Tibial nerve (tissue), 4 donors: ENCODE data around the gene HARS2. TPM values are rescaled to one million over a fixed set of nuclear protein-coding genes. Genes with fewer than 3 reads are reported as not detected.

Experiments
- DNase-seq, 2 donors: peaks; one replicate each; pipeline ENCODE4 v3.0.0-alpha.2; 2019; ENCODE audit warnings: low spot score in 2 of 2
- H3K27ac ChIP-seq, 4 donors: fragments of 200-600 bp; sonication (generic) in 3 of 4; one replicate each; pipeline ENCODE4 v1.5.1; 2017 to 2019; ENCODE audit warnings: mild to moderate bottlenecking in 1 of 4
- H3K27me3 ChIP-seq, 2 donors: fragments of 200-600 bp; sonication (generic) in 1 of 2; one replicate each; pipeline versions ENCODE4 v1.5.1 to v1.6.0; 2017 to 2019
- H3K36me3 ChIP-seq, 3 donors: fragments of 200-600 bp; sonication (generic); one replicate each; pipeline ENCODE4 v1.5.1; 2018 to 2019
- H3K4me1 ChIP-seq, 4 donors: fragments of 200-600 bp; sonication (generic) in 3 of 4; one replicate each; pipeline ENCODE4 v1.5.1; 2017 to 2019
- H3K4me3 ChIP-seq, 4 donors: fragments of 200-600 bp; sonication (generic) in 3 of 4; one replicate each; pipeline ENCODE4 v1.5.1; 2017 to 2019; ENCODE audit warnings: mild to moderate bottlenecking in 1 of 4, moderate library complexity in 1 of 4
- H3K9me3 ChIP-seq, 4 donors: fragments of 200-600 bp; sonication (generic) in 3 of 4; one replicate each; pipeline ENCODE4 v1.5.1; 2017 to 2019
- CTCF ChIP-seq, 5 experiments: fragments of 200-600 bp in 3 of 5; fragments of 450-650 bp in 2 of 5; sonication (generic) in 3 of 5; IDR thresholded peaks; one replicate each; pipeline ENCODE4 v1.5.1; 2016 to 2019; ENCODE audit warnings: antibody characterized with exemption in 5 of 5, mild to moderate bottlenecking in 3 of 5, moderate library complexity in 2 of 5
- EP300 ChIP-seq, 2 donors: sonication (generic); formaldehyde crosslinking; IDR thresholded peaks; one replicate each; pipeline ENCODE4 v1.6.1; 2017; ENCODE audit warnings: antibody characterized with exemption in 2 of 2, mild to moderate bottlenecking in 1 of 2
- POLR2A ChIP-seq, 2 donors: fragments of 450-650 bp; IDR thresholded peaks; one replicate each; pipeline ENCODE4 v1.6.1; 2017; ENCODE audit warnings: antibody characterized with exemption in 2 of 2, mild to moderate bottlenecking in 2 of 2, moderate library complexity in 2 of 2
- WGBS, 2 donors: methylation state at CpG; one replicate each; pipeline ENCODE4 v1.1.5; 2018; 5-methylcytosine and 5-hydroxymethylcytosine counted together
- total RNA-seq, 4 donors: library from RNA; depleted of rRNA; stranded (reverse); fragments of >200 nt; gene quantifications; one replicate each; pipeline ENCODE4 v1.1.0, GENCODE V29; 2016

HARS2 gene
- total RNA-seq, 4 donors from 2014 or later: 33.9 to 41.2 (median 35.1) TPM

GRCh38 chr5:140673187-140673976, 17.9 kb upstream of the HARS2 start, which contains the start of gene DND1:
Gene DND1 (minus strand): TSS chr5:140673576. CDS start chr5:140673542, 34 bp downstream.
- H3K36me3 ChIP-seq: peaks cover 7 to 99% (median 12%) of the 10 kb centered on the region in 3 donors
- H3K4me3 ChIP-seq: no peak within 1 kb of the TSS
- no peaks in the 10 kb centered on the region for H3K4me1 ChIP-seq
- TF ChIP-seq POLR2A (IDR thresholded peaks at IDR 0.05) (no peak), CTCF (IDR thresholded peaks at IDR 0.05) (no peak), EP300 (IDR thresholded peaks at IDR 0.05) (no peak)
- WGBS, 2 donors: 82 to 86% methylated on average over 45 of the region's 45 CpGs
- H3K27ac ChIP-seq: no peak within 1 kb of the TSS
- no peaks in the 10 kb centered on the region for H3K9me3 ChIP-seq
- no peak for DNase-seq
- H3K27me3 ChIP-seq: no peaks in the 10 kb centered on the region

GRCh38 chr5:140674211-140674610, 17.0 kb upstream of the HARS2 start:
- Histone ChIP-seq H3K4me3 (no peak overlapping the region), H3K27me3 (no peaks in the 10 kb centered on the region), H3K4me1 (no peaks in the 10 kb centered on the region), H3K9me3 (no peaks in the 10 kb centered on the region), H3K36me3 (peaks cover 6 to 99% (median 7%) of the 10 kb centered on the region in 3 donors), H3K27ac (no peak overlapping the region)
- no peak for DNase-seq
- 87 to 93% methylated on average over 2 of the region's 2 CpGs for WGBS, 2 donors
- TF ChIP-seq CTCF (IDR thresholded peaks at IDR 0.05) (no peak), POLR2A (IDR thresholded peaks at IDR 0.05) (no peak), EP300 (IDR thresholded peaks at IDR 0.05) (no peak)

- Histone ChIP-seq H3K27ac (no peak overlapping the region), H3K4me3 (no peak overlapping the region), H3K9me3 (no peaks in the 10 kb centered on the region), H3K27me3 (no peaks in the 10 kb centered on the region), H3K4me1 (no peaks in the 10 kb centered on the region), H3K36me3 (peaks cover 2 to 99% (median 7%) of the 10 kb centered on the region in 3 donors)
- no peak for DNase-seq
- WGBS, 2 donors: 83 to 96% methylated on average over 4 of the region's 4 CpGs
- TF ChIP-seq EP300 (IDR thresholded peaks at IDR 0.05) (no peak), CTCF (IDR thresholded peaks at IDR 0.05) (no peak)
Observed at GRCh38 chr5:140674629-140675028, 16.6 kb upstream of the HARS2 start.

- Histone ChIP-seq H3K36me3 (peaks cover 3 to 99% (median 7%) of the 10 kb centered on the region in 3 donors), H3K4me1 (no peaks in the 10 kb centered on the region), H3K27ac (no peak overlapping the region), H3K27me3 (no peaks in the 10 kb centered on the region), H3K4me3 (no peak overlapping the region), H3K9me3 (no peaks in the 10 kb centered on the region)
- 91 to 100% methylated on average over 2 to 3 of the region's 3 CpGs for WGBS, 2 donors
- no peak for DNase-seq
- no peak for TF ChIP-seq EP300 (IDR thresholded peaks at IDR 0.05)
- TF ChIP-seq CTCF (IDR thresholded peaks at IDR 0.05): no peak
- TF ChIP-seq POLR2A (IDR thresholded peaks at IDR 0.05): no peak
Observed at GRCh38 chr5:140677947-140678346, 13.3 kb upstream of the HARS2 start.

- no peak overlapping the region for H3K27ac ChIP-seq
- WGBS, 2 donors: 96% methylated on average over 7 of the region's 7 CpGs
- DNase-seq: no peak
- no peak for TF ChIP-seq EP300 (IDR thresholded peaks at IDR 0.05)
- no peak for TF ChIP-seq POLR2A (IDR thresholded peaks at IDR 0.05)
- TF ChIP-seq CTCF (IDR thresholded peaks at IDR 0.05): no peak
- no peaks in the 10 kb centered on the region for H3K4me1 ChIP-seq
- no peaks in the 10 kb centered on the region for H3K27me3 ChIP-seq
- no peak overlapping the region for H3K4me3 ChIP-seq
- H3K9me3 ChIP-seq: no peaks in the 10 kb centered on the region
- H3K36me3 ChIP-seq: peaks cover 3 to 99% (median 7%) of the 10 kb centered on the region in 3 donors
Observed at GRCh38 chr5:140678993-140679392, 12.3 kb upstream of the HARS2 start.
